ENCODE results near the gene MATN4.

Gene MATN4

DNA sequence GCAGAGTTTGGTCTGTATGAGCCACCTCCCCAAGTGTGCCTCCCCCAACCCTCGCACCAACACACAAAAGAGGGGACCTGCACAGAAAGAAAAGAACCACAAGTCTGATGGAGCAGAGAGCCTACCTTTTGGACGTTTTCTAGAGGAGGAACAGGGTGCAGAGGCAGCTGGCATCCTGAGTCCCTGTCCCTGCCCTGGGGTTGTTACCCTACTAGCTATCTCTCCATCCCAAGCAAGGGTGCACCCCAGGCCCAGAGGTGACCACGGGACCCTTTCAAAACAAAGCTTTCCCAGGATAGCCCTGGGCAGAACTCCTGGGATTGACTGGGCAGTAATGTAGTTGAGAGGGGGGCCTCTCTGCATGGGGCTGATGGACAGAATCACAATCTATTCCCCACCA is 9.7 kb upstream of the MATN4 start:
- TF ChIP-seq CTCF (IDR thresholded peaks at IDR 0.05; ENCODE audit: low read depth, low read length) (no peak), MYC (IDR thresholded peaks at IDR 0.05; ENCODE audit: low read depth, low read length) (no peak), POLR2A (IDR thresholded peaks at IDR 0.05; ENCODE audit: extremely low read depth, insufficient read length) (no peak), MAX (IDR thresholded peaks at IDR 0.05; ENCODE audit: low read depth, low read length) (no peak)
- no peak for DNase-seq (ENCODE audit: low read depth)

DNA sequence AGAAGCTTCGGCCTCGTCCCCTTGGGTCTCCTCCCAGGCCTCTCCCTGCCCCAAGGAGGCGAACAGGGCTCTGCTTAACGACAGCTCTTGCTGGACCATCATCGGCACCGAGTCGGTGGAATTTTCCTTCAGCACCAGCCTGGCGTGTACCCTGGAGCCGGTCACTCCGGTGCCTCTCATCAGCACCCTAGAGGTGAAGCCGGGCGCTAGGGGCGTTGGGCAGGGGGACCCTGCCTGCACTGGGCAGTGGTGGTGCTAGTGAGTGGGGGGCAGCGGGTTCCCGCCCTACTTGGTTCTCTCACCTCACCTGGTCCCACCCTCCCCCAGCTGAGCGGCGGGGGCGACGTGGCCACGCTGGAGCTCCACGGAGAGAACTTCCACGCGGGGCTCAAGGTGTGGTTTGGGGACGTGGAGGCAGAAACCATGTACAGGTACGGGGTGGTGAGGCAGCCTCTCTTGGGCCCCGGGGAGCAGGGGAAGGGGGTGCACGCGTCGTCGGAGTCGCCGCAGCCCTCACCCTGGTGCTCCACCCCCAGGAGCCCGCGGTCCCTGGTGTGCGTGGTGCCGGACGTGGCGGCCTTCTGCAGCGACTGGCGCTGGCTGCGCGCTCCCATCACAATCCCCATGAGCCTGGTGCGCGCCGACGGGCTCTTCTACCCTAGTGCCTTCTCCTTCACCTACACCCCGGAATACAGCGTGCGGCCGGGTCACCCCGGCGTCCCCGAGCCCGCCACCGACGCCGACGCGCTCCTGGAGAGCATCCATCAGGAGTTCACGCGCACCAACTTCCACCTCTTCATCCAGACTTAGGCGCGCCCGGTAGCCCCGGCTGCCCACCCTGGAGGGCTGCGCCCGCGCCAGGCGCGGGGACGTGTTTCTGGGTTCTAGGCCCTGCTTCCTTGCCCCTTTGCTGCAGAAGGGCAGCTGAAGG is 8.3 kb upstream of the MATN4 start:
- no peak for DNase-seq (ENCODE audit: low read depth)
- H3K4me3 ChIP-seq (ENCODE audit: low read depth, low read length), result no peak overlapping the region
- TF ChIP-seq CTCF (IDR thresholded peaks at IDR 0.05; ENCODE audit: low read depth, low read length) (no peak), MAX (IDR thresholded peaks at IDR 0.05; ENCODE audit: low read depth, low read length) (no peak)

More for the DNA sequence above, 9.7 kb upstream of the MATN4 start:
- H3K4me3 ChIP-seq (ENCODE audit: low read depth, low read length), result no peak overlapping the region

DNA sequence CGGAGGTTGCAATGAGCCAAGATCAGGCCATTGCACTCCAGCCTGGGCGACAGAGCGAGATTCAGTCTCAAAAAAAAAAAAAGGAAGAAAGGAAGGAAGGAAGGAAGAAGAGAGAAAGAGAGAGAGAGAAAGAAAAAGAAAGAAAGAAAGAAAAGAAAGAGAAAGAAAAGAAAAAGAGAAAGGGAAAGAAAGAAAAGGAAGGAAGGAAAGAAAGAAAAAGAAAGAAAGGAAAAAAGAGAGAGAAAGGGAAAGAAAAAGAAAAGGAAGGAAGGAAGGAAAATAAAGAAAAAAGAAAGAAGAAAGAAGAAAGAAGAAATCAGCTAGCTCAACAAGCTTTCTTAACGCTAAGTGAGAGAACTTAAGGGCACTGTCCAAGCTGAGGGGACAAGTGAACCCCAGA is 7.6 kb upstream of the MATN4 start:
- H3K4me3 ChIP-seq (ENCODE audit: low read depth, low read length), result no peak overlapping the region
- DNase-seq (ENCODE audit: low read depth), result no peak
- TF ChIP-seq MAX (IDR thresholded peaks at IDR 0.05; ENCODE audit: low read depth, low read length), result no peak
- no peak for TF ChIP-seq POLR2A (IDR thresholded peaks at IDR 0.05; ENCODE audit: extremely low read depth, insufficient read length)
- TF ChIP-seq MYC (IDR thresholded peaks at IDR 0.05; ENCODE audit: low read depth, low read length), result no peak
- no peak for TF ChIP-seq CTCF (IDR thresholded peaks at IDR 0.05; ENCODE audit: low read depth, low read length)

DNA sequence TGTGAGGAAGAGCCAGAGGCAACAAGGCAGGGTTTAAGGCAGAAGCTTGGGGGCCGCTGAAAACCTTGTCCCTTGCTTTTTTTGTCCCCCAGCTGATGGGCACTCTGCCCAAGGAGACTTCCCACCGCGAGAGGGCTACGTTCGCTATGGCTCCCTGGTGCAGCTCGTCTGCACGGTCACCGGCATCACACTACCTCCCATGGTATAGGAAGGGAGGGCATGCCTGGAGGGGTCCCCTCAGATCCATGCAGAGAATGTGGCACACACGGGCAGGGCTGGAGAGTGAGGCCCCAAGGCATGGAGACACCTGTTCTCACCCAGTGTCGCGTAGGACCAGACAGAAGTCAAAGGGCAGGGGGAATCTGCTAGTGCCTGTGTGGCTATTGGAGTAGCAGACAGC is 5.8 kb upstream of the MATN4 start:
- DNase-seq (ENCODE audit: low read depth), result no peak
- H3K4me3 ChIP-seq (ENCODE audit: low read depth, low read length), result no peak overlapping the region
- TF ChIP-seq MAX (IDR thresholded peaks at IDR 0.05; ENCODE audit: low read depth, low read length) (no peak), POLR2A (IDR thresholded peaks at IDR 0.05; ENCODE audit: extremely low read depth, insufficient read length) (no peak)

- TF ChIP-seq MAX (IDR thresholded peaks at IDR 0.05; ENCODE audit: low read depth, low read length) (no peak), MYC (IDR thresholded peaks at IDR 0.05; ENCODE audit: low read depth, low read length) (no peak), POLR2A (IDR thresholded peaks at IDR 0.05; ENCODE audit: extremely low read depth, insufficient read length) (no peak), CTCF (IDR thresholded peaks at IDR 0.05; ENCODE audit: low read depth, low read length) (no peak)
- no peak overlapping the region for H3K4me3 ChIP-seq (ENCODE audit: low read depth, low read length)
- DNase-seq (ENCODE audit: low read depth), result no peak
Observed at GRCh38 chr20:45313065-45313695, 5.1 kb upstream of the MATN4 start.

DNA sequence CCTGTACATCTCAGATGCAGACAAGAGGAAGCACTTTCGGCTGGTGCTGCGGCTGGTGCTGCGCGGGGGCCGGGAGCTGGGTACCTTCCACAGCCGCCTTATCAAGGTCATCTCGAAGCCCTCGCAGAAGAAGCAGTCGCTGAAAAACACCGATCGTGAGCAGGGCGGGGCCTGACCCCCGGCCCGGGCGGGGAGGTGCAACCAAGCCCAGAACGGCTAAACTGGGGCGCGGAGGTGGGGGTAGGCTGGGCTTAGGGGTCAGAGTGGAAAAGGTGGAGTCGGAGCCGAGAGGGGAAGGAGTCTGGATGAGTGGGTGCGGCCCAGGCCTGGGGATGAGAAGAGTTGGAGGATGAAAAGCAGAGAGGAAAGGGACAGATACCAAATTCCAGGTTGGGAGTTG is 4.1 kb upstream of the MATN4 start:
- TF ChIP-seq MAX (IDR thresholded peaks at IDR 0.05; ENCODE audit: low read depth, low read length) (no peak), POLR2A (IDR thresholded peaks at IDR 0.05; ENCODE audit: extremely low read depth, insufficient read length) (no peak), CTCF (IDR thresholded peaks at IDR 0.05; ENCODE audit: low read depth, low read length) (no peak), MYC (IDR thresholded peaks at IDR 0.05; ENCODE audit: low read depth, low read length) (no peak)
- no peak for DNase-seq (ENCODE audit: low read depth)

More for the DNA sequence above, 4.1 kb upstream of the MATN4 start:
- H3K4me3 ChIP-seq (ENCODE audit: low read depth, low read length), result no peak overlapping the region

Measured in NB4 (cell line).